Neutrophil (primary cell): ENCODE measurements around the gene SETDB2.

Experiments
- H3K27ac ChIP-seq: fragments of 200-600 bp; sonication (generic); 2 replicates; pipeline ENCODE4 v1.5.1; 2016; ENCODE audit warnings: mild to moderate bottlenecking, moderate library complexity
- H3K27me3 ChIP-seq: fragments of 200-600 bp; sonication (generic); 2 replicates; pipeline ENCODE4 v1.6.0; 2016; ENCODE audit warnings: mild to moderate bottlenecking
- H3K36me3 ChIP-seq: fragments of 200-600 bp; sonication (generic); 2 replicates; pipeline ENCODE4 v1.5.1; 2017
- H3K4me1 ChIP-seq, 2 experiments: fragments of 200-600 bp in 1 of 2; sonication (generic) in 1 of 2; 1 replicate in 1 of 2; 2 replicates in 1 of 2; pipeline versions ENCODE4 v1.5.1 to v1.6.1; 2013 to 2016; ENCODE audit warnings: low read depth in 1 of 2, low read length in 1 of 2, mild to moderate bottlenecking in 1 of 2, moderate library complexity in 1 of 2; ENCODE audit not compliant: control insufficient read depth in 1 of 2, insufficient read depth in 1 of 2
- H3K4me3 ChIP-seq, 2 experiments: fragments of 200-600 bp in 1 of 2; sonication (generic) in 1 of 2; 1 replicate in 1 of 2; 2 replicates in 1 of 2; pipeline ENCODE4 v1.5.1; 2013 to 2016; ENCODE audit warnings: low read depth in 1 of 2, low read length in 1 of 2, mild to moderate bottlenecking in 1 of 2, moderate library complexity in 1 of 2
- H3K9me3 ChIP-seq: fragments of 200-600 bp; sonication (generic); 2 replicates; pipeline ENCODE4 v1.5.1; 2016
- TF ChIP-seq, protein P1 (sequence below): fragments of 200-600 bp; sonication (generic); IDR thresholded peaks from 2 replicates; pipeline ENCODE4 v1.5.1; 2016; ENCODE audit warnings: antibody characterized with exemption

SETDB2 gene

DNA sequence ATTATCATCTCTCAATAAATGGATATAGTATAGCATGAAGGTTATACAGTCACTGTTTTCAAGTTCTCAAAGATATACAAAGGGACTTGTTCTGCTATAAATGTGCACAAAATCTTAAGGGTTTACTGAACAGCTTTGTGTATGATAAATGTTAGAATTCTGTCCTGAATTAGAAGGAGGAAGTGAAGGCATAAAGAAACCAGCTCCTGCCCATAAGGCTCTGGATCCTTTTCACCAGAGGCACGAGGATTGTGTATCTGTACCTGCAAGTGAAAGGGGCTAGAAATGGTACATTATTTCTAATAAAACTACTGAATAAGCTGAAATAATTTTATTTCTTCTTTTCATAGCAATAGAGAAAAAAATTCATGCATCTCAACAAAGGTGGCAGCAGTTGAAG, 84.1 kb downstream of the SETDB2 start:
- H3K4me3 ChIP-seq, result no peak overlapping the region
- peaks cover 13 to 19% of the 10 kb centered on the region in 2 experiments for H3K4me1 ChIP-seq
- no peaks in the 10 kb centered on the region for H3K27me3 ChIP-seq
- peak overlapping the region; percentile 44 for H3K27ac ChIP-seq
- TF ChIP-seq, protein P1, sequence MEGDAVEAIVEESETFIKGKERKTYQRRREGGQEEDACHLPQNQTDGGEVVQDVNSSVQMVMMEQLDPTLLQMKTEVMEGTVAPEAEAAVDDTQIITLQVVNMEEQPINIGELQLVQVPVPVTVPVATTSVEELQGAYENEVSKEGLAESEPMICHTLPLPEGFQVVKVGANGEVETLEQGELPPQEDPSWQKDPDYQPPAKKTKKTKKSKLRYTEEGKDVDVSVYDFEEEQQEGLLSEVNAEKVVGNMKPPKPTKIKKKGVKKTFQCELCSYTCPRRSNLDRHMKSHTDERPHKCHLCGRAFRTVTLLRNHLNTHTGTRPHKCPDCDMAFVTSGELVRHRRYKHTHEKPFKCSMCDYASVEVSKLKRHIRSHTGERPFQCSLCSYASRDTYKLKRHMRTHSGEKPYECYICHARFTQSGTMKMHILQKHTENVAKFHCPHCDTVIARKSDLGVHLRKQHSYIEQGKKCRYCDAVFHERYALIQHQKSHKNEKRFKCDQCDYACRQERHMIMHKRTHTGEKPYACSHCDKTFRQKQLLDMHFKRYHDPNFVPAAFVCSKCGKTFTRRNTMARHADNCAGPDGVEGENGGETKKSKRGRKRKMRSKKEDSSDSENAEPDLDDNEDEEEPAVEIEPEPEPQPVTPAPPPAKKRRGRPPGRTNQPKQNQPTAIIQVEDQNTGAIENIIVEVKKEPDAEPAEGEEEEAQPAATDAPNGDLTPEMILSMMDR, result no peak
- no peaks in the 10 kb centered on the region for H3K9me3 ChIP-seq
- H3K36me3 ChIP-seq, result peaks cover 50% of the 10 kb centered on the region

DNA sequence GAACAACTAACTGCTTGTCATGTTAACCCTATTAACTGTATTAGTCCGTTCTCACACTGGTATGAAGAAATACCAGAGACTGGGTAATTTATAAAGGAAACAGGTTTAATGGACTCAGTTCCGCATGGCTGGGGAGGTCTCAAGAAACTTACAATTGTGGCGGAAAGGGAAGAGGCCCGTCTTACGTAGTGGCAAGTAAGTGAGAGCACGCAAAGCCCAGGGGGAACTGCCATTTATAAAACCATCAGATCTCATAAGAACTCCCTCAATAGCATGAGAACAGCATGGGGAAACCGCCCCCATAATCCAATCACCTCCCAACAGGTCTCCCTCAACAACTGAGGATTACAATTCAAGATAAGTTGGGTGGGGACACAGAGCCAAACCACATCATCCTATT, 86.4 kb downstream of the SETDB2 start:
- Histone ChIP-seq H3K4me3 (no peak overlapping the region), H3K27ac (peak overlapping the region; percentile 69), H3K27me3 (no peaks in the 10 kb centered on the region), H3K4me1 (peaks cover 23 to 30% of the 10 kb centered on the region in 2 experiments), H3K36me3 (peaks cover 32% of the 10 kb centered on the region), H3K9me3 (no peaks in the 10 kb centered on the region)
- TF ChIP-seq, protein P1, result no peak

DNA sequence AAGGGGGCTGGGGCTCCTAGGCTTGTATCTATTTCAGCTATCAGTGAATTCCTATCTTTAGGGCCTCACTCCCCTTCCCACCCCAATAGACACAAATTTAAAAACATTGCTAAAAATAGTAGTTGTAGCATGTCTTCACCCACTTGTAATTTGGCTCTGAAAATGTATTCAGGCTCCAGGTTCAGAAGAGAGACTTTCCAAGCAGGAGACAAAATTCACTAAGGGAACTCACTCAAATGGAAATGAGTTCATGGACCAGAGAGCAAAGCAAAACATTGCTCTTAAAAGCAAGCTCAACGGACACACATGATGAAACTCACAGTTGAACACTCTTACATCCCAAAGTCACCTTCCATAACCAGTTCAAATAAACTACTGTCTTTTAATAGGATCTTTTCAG, 88.5 kb downstream of the SETDB2 start:
- H3K4me3 ChIP-seq, result no peak overlapping the region
- peaks cover 23 to 30% of the 10 kb centered on the region in 2 experiments for H3K4me1 ChIP-seq
- peaks cover 13% of the 10 kb centered on the region for H3K36me3 ChIP-seq
- H3K27me3 ChIP-seq, result no peaks in the 10 kb centered on the region
- TF ChIP-seq, protein P1, result no peak
- H3K27ac ChIP-seq, result peak overlapping the region; percentile 88
- H3K9me3 ChIP-seq, result no peaks in the 10 kb centered on the region

DNA sequence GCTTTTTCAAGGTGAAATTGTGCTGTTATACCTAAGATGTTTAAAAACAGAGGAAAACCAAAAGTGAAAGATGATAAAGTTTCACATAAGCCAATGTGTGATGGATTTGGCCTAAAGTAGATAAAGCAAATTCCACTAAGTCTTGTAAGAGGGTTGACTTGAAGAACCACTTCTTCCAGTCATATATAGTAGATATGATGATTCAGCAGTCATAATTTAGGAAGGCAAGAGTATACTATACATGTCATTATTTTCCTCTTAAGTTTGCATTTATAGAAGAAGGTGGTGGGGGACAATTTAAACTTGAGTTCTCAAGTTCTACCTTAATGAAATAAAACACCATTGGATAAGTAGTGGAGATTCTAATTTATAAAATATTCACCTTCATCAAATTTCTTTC, 88.9 kb downstream of the SETDB2 start:
- no peak overlapping the region for H3K4me3 ChIP-seq
- H3K27ac ChIP-seq, result peak overlapping the region; percentile 88
- H3K27me3 ChIP-seq, result no peaks in the 10 kb centered on the region
- peaks cover 23 to 30% of the 10 kb centered on the region in 2 experiments for H3K4me1 ChIP-seq
- no peaks in the 10 kb centered on the region for H3K9me3 ChIP-seq
- TF ChIP-seq, protein P1, result no peak
- peaks cover 16% of the 10 kb centered on the region for H3K36me3 ChIP-seq

DNA sequence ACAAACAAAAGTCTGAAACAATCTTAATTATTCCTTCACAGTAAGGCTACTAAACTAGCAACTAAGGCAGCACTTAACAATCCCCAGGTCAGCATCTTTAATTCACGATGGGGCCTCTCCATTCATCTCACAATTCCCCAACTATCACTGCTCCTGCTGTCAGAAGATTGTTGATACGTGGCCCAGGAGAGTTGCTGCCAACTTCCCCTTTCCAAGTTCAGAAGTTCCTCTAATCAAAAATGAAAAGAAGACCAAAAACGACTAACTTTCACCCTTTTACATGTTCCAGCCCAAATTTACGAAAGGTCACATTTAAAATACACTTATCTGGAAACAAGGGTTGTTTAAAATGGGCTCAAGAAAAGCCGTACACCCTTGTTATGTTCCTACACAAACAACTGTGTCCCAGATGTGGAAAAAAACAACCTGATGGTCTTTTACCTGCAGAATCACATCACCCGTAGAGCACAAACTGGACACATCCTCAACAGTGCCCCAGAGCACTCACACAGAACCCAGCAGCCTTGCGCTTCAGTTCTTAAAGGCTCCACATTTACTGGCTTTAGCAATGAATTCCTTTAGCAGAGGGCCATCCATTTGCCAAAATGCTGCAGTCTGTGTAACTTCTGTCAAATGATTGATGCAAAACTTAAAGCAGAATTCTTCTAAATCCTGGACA, 89.7 kb downstream of the SETDB2 start:
- TF ChIP-seq, protein P1, result no peak
- Histone ChIP-seq H3K4me1 (peaks cover 23 to 30% of the 10 kb centered on the region in 2 experiments), H3K27ac (peak overlapping the region; percentile 88), H3K36me3 (peaks cover 13% of the 10 kb centered on the region), H3K27me3 (no peaks in the 10 kb centered on the region), H3K9me3 (no peaks in the 10 kb centered on the region), H3K4me3 (peak overlapping the region; percentile 6 to 20)
